PC-3 (cell line): ENCODE results near the gene MYBPC3. TPM values are rescaled to one million over a fixed set of nuclear protein-coding genes. Genes with fewer than 3 reads are reported as not detected.

Experiments
- ATAC-seq: fragments of 200-7000 bp; cut with Tn5 transposase; 2 replicates; pipeline ENCODE4 v1.9.1; 2020; ENCODE audit warnings: mild to moderate bottlenecking, moderate library complexity
- BruUV-seq: library from RNA; stranded (reverse); fragments of 400-500 nt; replicated peaks from 2 replicates; lab custom pipeline; 2021; lab: Mats Ljungman, UMichigan
- CTCF ChIA-PET: fragments of 300-600 bp; sonication (Branson Sonifier 250); formaldehyde crosslinking; loops from one replicate; lab custom pipeline; 2022; ENCODE audit warnings: antibody characterized with exemption; lab: Charles Lee
- POLR2A ChIA-PET: fragments of 300-600 bp; sonication (Branson Sonifier 250); formaldehyde crosslinking; loops from one replicate; lab custom pipeline; 2022; ENCODE audit warnings: antibody characterized with exemption; ENCODE audit not compliant: unreplicated experiment; lab: Charles Lee
- DNase-seq: peaks from one replicate; pipeline ENCODE4 v3.0.0-alpha.2; 2015
- H2AFZ ChIP-seq: fragments of 300-600 bp; sonication (generic); 2 replicates; pipeline ENCODE4 v1.6.0; 2016; ENCODE audit warnings: antibody characterized with exemption, low read length
- H3F3A ChIP-seq: fragments of 300-600 bp; sonication (generic); one replicate; pipeline ENCODE4 v1.6.0; 2017; ENCODE audit warnings: antibody characterized with exemption, low read length, control low read depth, mild to moderate bottlenecking; ENCODE audit not compliant: unreplicated experiment
- H3K27ac ChIP-seq: fragments of 300-600 bp; sonication (generic); 2 replicates; pipeline ENCODE4 v1.5.1; 2016; ENCODE audit warnings: mild to moderate bottlenecking, low read length
- H3K27me3 ChIP-seq: fragments of 300-600 bp; sonication (generic); 2 replicates; pipeline ENCODE4 v1.6.1; 2016; ENCODE audit warnings: low read length, mixed read lengths
- H3K36me3 ChIP-seq: fragments of 300-600 bp; sonication (generic); 2 replicates; pipeline ENCODE4 v1.6.1; 2016; ENCODE audit warnings: low read depth, mixed run types, low read length, mixed read lengths
- H3K4me1 ChIP-seq: fragments of 300-600 bp; sonication (generic); 2 replicates; pipeline ENCODE4 v1.5.1; 2016; ENCODE audit warnings: low read length; ENCODE audit not compliant: insufficient read depth
- H3K4me2 ChIP-seq: fragments of 300-600 bp; sonication (generic); 2 replicates; pipeline ENCODE4 v1.6.0; 2016; ENCODE audit warnings: low read length
- H3K4me3 ChIP-seq: fragments of 300-600 bp; sonication (generic); 2 replicates; pipeline ENCODE4 v1.5.1; 2016; ENCODE audit warnings: mild to moderate bottlenecking, low read length, mixed read lengths
- H3K79me2 ChIP-seq: fragments of 300-600 bp; sonication (generic); 2 replicates; pipeline ENCODE4 v1.6.1; 2017; ENCODE audit warnings: low read length, mixed read lengths
- H3K9ac ChIP-seq: fragments of 300-600 bp; sonication (generic); 2 replicates; pipeline ENCODE4 v1.6.0; 2016; ENCODE audit warnings: mild to moderate bottlenecking, low read length
- H3K9me2 ChIP-seq: fragments of 300-600 bp; sonication (generic); replicated peaks from 2 replicates; pipeline ENCODE4 v1.6.1; 2016; ENCODE audit warnings: mixed run types, low read length, mixed read lengths
- H3K9me3 ChIP-seq: fragments of 300-600 bp; sonication (generic); 2 replicates; pipeline ENCODE4 v1.6.1; 2016; ENCODE audit warnings: low read length, mixed read lengths
- H4K20me1 ChIP-seq: fragments of 300-600 bp; sonication (generic); 2 replicates; pipeline ENCODE4 v1.6.1; 2016; ENCODE audit warnings: low read length, mixed read lengths
- CTCF ChIP-seq: fragments of 300-600 bp; sonication (generic); conservative IDR thresholded peaks from 2 replicates; pipeline ENCODE4 v1.5.1; 2017; ENCODE audit warnings: antibody characterized with exemption, low read depth, mild to moderate bottlenecking, low read length
- EZH2 ChIP-seq: fragments of 300-600 bp; sonication (generic); IDR thresholded peaks from one replicate; pipeline ENCODE4 v1.6.1; 2017; ENCODE audit warnings: antibody characterized with exemption, mild to moderate bottlenecking, low read length; ENCODE audit not compliant: unreplicated experiment
- EZH2phosphoT487 ChIP-seq: fragments of 300-600 bp; sonication (generic); IDR thresholded peaks from 2 replicates; pipeline ENCODE4 v1.6.1; 2018; ENCODE audit warnings: mild to moderate bottlenecking, antibody characterized with exemption, low read length, borderline replicate concordance
- intact Hi-C: fragments of 100-400 bp; cut with micrococcal nuclease; formaldehyde crosslinking; loops from 2 replicates; pipeline ENCODE4 v1.9.0; 2023
- total RNA-seq: library from RNA; depleted of rRNA; stranded (reverse); fragments of >200 nt; gene quantifications from 2 replicates; pipeline ENCODE4 v1.2.3, GENCODE V29; 2014

The MYBPC3 gene
- total RNA-seq, 1 experiment from 2014 or later, result not detected

- Histone ChIP-seq H3K4me2 (no peak overlapping the region), H3K9me2 (no peaks in the 10 kb centered on the region), H3K9ac (no peak overlapping the region), H3F3A (no peaks in the 10 kb centered on the region), H3K27ac (no peak overlapping the region), H3K9me3 (no peaks in the 10 kb centered on the region), H3K79me2 (no peaks in the 10 kb centered on the region), H3K4me1 (no peaks in the 10 kb centered on the region), H3K27me3 (no peaks in the 10 kb centered on the region), H3K36me3 (no peaks in the 10 kb centered on the region), H4K20me1 (no peaks in the 10 kb centered on the region), H2AFZ (no peak overlapping the region), H3K4me3 (no peak overlapping the region)
- BruUV-seq, result no TSS peak
- DNase-seq, result no peak
- intact Hi-C loops, result no loop called here
- ChIA-PET CTCF (no interaction called here), POLR2A (no interaction called here)
- ATAC-seq, result peak; percentile 53
- TF ChIP-seq EZH2 (no peak), CTCF (no peak), EZH2phosphoT487 (no peak)
Observed at GRCh38 chr11:47329987-47330931, 22.2 kb downstream of the MYBPC3 start.

- TSS peak; percentile 23 for BruUV-seq
- Histone ChIP-seq H3K9ac (no peak overlapping the region), H3F3A (no peaks in the 10 kb centered on the region), H3K79me2 (no peaks in the 10 kb centered on the region), H3K4me1 (no peaks in the 10 kb centered on the region), H2AFZ (no peak overlapping the region), H3K27ac (no peak overlapping the region), H3K9me2 (no peaks in the 10 kb centered on the region), H3K9me3 (no peaks in the 10 kb centered on the region), H3K36me3 (no peaks in the 10 kb centered on the region), H3K4me3 (no peak overlapping the region), H3K4me2 (no peak overlapping the region), H4K20me1 (no peaks in the 10 kb centered on the region), H3K27me3 (no peaks in the 10 kb centered on the region)
- ATAC-seq (no peak), DNase-seq (no peak)
- CTCF ChIA-PET, result interaction anchor here (0.6 kb wide), 1 partner anchor 12 kb away, joined by 4 read pairs; no protein-coding TSS in a partner anchor
- intact Hi-C loops, result no loop called here
- TF ChIP-seq EZH2phosphoT487 (no peak), CTCF (no peak), EZH2 (no peak)
- POLR2A ChIA-PET, result no interaction called here
Observed at GRCh38 chr11:47329431-47329986, 23.0 kb downstream of the MYBPC3 start.
